ENCODE measurements around the gene PTCSC3. TPM values are rescaled to one million over a fixed set of nuclear protein-coding genes. Genes with fewer than 3 reads are reported as not detected.

Gene PTCSC3
- total RNA-seq, 1 experiment from 2014 or later, result not detected

GRCh38 chr14:36204461-36205073, 28.0 kb upstream of the PTCSC3 start:
- H3K4me3 ChIP-seq (ENCODE audit: insufficient read depth, low read depth, low read length), result no peak overlapping the region
- no peak for DNase-seq

GRCh38 chr14:36198378-36198777, 21.9 kb upstream of the PTCSC3 start:
- Histone ChIP-seq H3K27me3 (ENCODE audit: control insufficient read depth, insufficient read depth, low read length) (no peaks in the 10 kb centered on the region), H3K4me3 (ENCODE audit: insufficient read depth, low read depth, low read length) (no peak overlapping the region), H3K36me3 (replicated peaks; ENCODE audit: control insufficient read depth, insufficient read depth, low read length) (no peaks in the 10 kb centered on the region)
- no peak for DNase-seq

More at GRCh38 chr14:36204461-36205073, 28.0 kb upstream of the PTCSC3 start:
- Histone ChIP-seq H3K27me3 (ENCODE audit: control insufficient read depth, insufficient read depth, low read length) (no peaks in the 10 kb centered on the region), H3K36me3 (replicated peaks; ENCODE audit: control insufficient read depth, insufficient read depth, low read length) (no peaks in the 10 kb centered on the region)

GRCh38 chr14:36194663-36195062, 18.1 kb upstream of the PTCSC3 start:
- no peaks in the 10 kb centered on the region for H3K27me3 ChIP-seq (ENCODE audit: control insufficient read depth, insufficient read depth, low read length)
- H3K36me3 ChIP-seq (replicated peaks; ENCODE audit: control insufficient read depth, insufficient read depth, low read length), result no peaks in the 10 kb centered on the region
- DNase-seq, result no peak
- no peak overlapping the region for H3K4me3 ChIP-seq (ENCODE audit: insufficient read depth, low read depth, low read length)

- no peaks in the 10 kb centered on the region for H3K36me3 ChIP-seq (replicated peaks; ENCODE audit: control insufficient read depth, insufficient read depth, low read length)
- H3K4me3 ChIP-seq (ENCODE audit: insufficient read depth, low read depth, low read length), result no peak overlapping the region
- DNase-seq, result no peak
- H3K27me3 ChIP-seq (ENCODE audit: control insufficient read depth, insufficient read depth, low read length), result no peaks in the 10 kb centered on the region
Measured at GRCh38 chr14:36192530-36192929, 16.0 kb upstream of the PTCSC3 start.

GRCh38 chr14:36183402-36183801, 6.9 kb upstream of the PTCSC3 start:
- Histone ChIP-seq H3K27me3 (ENCODE audit: control insufficient read depth, insufficient read depth, low read length) (no peaks in the 10 kb centered on the region), H3K4me3 (ENCODE audit: insufficient read depth, low read depth, low read length) (no peak overlapping the region), H3K36me3 (replicated peaks; ENCODE audit: control insufficient read depth, insufficient read depth, low read length) (no peaks in the 10 kb centered on the region)
- DNase-seq, result no peak

- Histone ChIP-seq H3K27me3 (ENCODE audit: control insufficient read depth, insufficient read depth, low read length) (no peaks in the 10 kb centered on the region), H3K4me3 (ENCODE audit: insufficient read depth, low read depth, low read length) (no peak overlapping the region), H3K36me3 (replicated peaks; ENCODE audit: control insufficient read depth, insufficient read depth, low read length) (no peaks in the 10 kb centered on the region)
- no peak for DNase-seq
Measured at GRCh38 chr14:36181417-36181816, 4.9 kb upstream of the PTCSC3 start.

- H3K27me3 ChIP-seq (ENCODE audit: control insufficient read depth, insufficient read depth, low read length), result no peaks in the 10 kb centered on the region
- no peak for DNase-seq
- no peak overlapping the region for H3K4me3 ChIP-seq (ENCODE audit: insufficient read depth, low read depth, low read length)
- no peaks in the 10 kb centered on the region for H3K36me3 ChIP-seq (replicated peaks; ENCODE audit: control insufficient read depth, insufficient read depth, low read length)
Measured at GRCh38 chr14:36177489-36177888, 967 bp upstream of the PTCSC3 start.

- Histone ChIP-seq H3K4me3 (ENCODE audit: insufficient read depth, low read depth, low read length) (no peak overlapping the region), H3K27me3 (ENCODE audit: control insufficient read depth, insufficient read depth, low read length) (no peaks in the 10 kb centered on the region), H3K36me3 (replicated peaks; ENCODE audit: control insufficient read depth, insufficient read depth, low read length) (no peaks in the 10 kb centered on the region)
- DNase-seq, result no peak
Measured at GRCh38 chr14:36174767-36175424, 1.6 kb downstream of the PTCSC3 start.

GRCh38 chr14:36173161-36173560, 3.4 kb downstream of the PTCSC3 start:
- H3K27me3 ChIP-seq (ENCODE audit: control insufficient read depth, insufficient read depth, low read length), result no peaks in the 10 kb centered on the region
- no peak overlapping the region for H3K4me3 ChIP-seq (ENCODE audit: insufficient read depth, low read depth, low read length)
- no peak for DNase-seq
- H3K36me3 ChIP-seq (replicated peaks; ENCODE audit: control insufficient read depth, insufficient read depth, low read length), result no peaks in the 10 kb centered on the region

GRCh38 chr14:36171607-36172006, 4.9 kb downstream of the PTCSC3 start:
- Histone ChIP-seq H3K27me3 (ENCODE audit: control insufficient read depth, insufficient read depth, low read length) (no peaks in the 10 kb centered on the region), H3K36me3 (replicated peaks; ENCODE audit: control insufficient read depth, insufficient read depth, low read length) (no peaks in the 10 kb centered on the region), H3K4me3 (ENCODE audit: insufficient read depth, low read depth, low read length) (no peak overlapping the region)
- DNase-seq, result no peak

GRCh38 chr14:36167431-36167830, 9.1 kb downstream of the PTCSC3 start:
- H3K4me3 ChIP-seq (ENCODE audit: insufficient read depth, low read depth, low read length), result no peak overlapping the region
- H3K27me3 ChIP-seq (ENCODE audit: control insufficient read depth, insufficient read depth, low read length), result no peaks in the 10 kb centered on the region
- peak; percentile 16 for DNase-seq
- no peaks in the 10 kb centered on the region for H3K36me3 ChIP-seq (replicated peaks; ENCODE audit: control insufficient read depth, insufficient read depth, low read length)

- DNase-seq, result no peak
Measured at GRCh38 chr14:36163451-36163850, 13.1 kb downstream of the PTCSC3 start.

GRCh38 chr14:36162267-36162666, 14.3 kb downstream of the PTCSC3 start:
- H3K27me3 ChIP-seq (ENCODE audit: control insufficient read depth, insufficient read depth, low read length), result peaks cover 2% of the 10 kb centered on the region

More at GRCh38 chr14:36163451-36163850, 13.1 kb downstream of the PTCSC3 start:
- H3K4me3 ChIP-seq (ENCODE audit: insufficient read depth, low read depth, low read length), result no peak overlapping the region
- H3K36me3 ChIP-seq (replicated peaks; ENCODE audit: control insufficient read depth, insufficient read depth, low read length), result no peaks in the 10 kb centered on the region
- H3K27me3 ChIP-seq (ENCODE audit: control insufficient read depth, insufficient read depth, low read length), result peaks cover 2% of the 10 kb centered on the region

GRCh38 chr14:36161776-36162175, 14.7 kb downstream of the PTCSC3 start:
- DNase-seq, result peak; percentile 17

More at GRCh38 chr14:36162267-36162666, 14.3 kb downstream of the PTCSC3 start:
- DNase-seq, result no peak
- no peaks in the 10 kb centered on the region for H3K36me3 ChIP-seq (replicated peaks; ENCODE audit: control insufficient read depth, insufficient read depth, low read length)
- H3K4me3 ChIP-seq (ENCODE audit: insufficient read depth, low read depth, low read length), result no peak overlapping the region

GRCh38 chr14:36151335-36151734, 25.2 kb downstream of the PTCSC3 start:
- DNase-seq, result no peak
- Histone ChIP-seq H3K36me3 (replicated peaks; ENCODE audit: control insufficient read depth, insufficient read depth, low read length) (no peaks in the 10 kb centered on the region), H3K27me3 (ENCODE audit: control insufficient read depth, insufficient read depth, low read length) (no peaks in the 10 kb centered on the region), H3K4me3 (ENCODE audit: insufficient read depth, low read depth, low read length) (no peak overlapping the region)

More at GRCh38 chr14:36161776-36162175, 14.7 kb downstream of the PTCSC3 start:
- Histone ChIP-seq H3K4me3 (ENCODE audit: insufficient read depth, low read depth, low read length) (peak overlapping the region; percentile 16), H3K36me3 (replicated peaks; ENCODE audit: control insufficient read depth, insufficient read depth, low read length) (no peaks in the 10 kb centered on the region), H3K27me3 (ENCODE audit: control insufficient read depth, insufficient read depth, low read length) (peaks cover 2% of the 10 kb centered on the region)

All from H7 (cell line).